ENCODE results near the gene ZFHX2.

- no peak for TF ChIP-seq POLR2A (IDR thresholded peaks at IDR 0.05)
- no peak for TF ChIP-seq CTCF (IDR thresholded peaks at IDR 0.05)
Measured at GRCh38 chr14:23564181-23564812, 12.7 kb upstream of the ZFHX2 start.
